ENCODE results near the gene LPCAT2. TPM values are rescaled to one million over a fixed set of nuclear protein-coding genes. Genes with fewer than 3 reads are reported as not detected.

The LPCAT2 gene
- polyA plus RNA-seq, 3 donors = 28.5 to 49.7 (median 47.1) TPM

GRCh38 chr16:55505333-55506015 lies 3.4 kb upstream of the LPCAT2 start:
- no peak for TF ChIP-seq CTCF (IDR thresholded peaks at IDR 0.05)
- Mint-ChIP-seq H3K4me3 (no peak overlapping the region), H3K27me3 (ENCODE audit: low read depth in 3 of 3) (peaks cover 0 to 4% (median 1%) of the 10 kb centered on the region in 3 donors), H3K4me1 (peaks cover 36% of the 10 kb centered on the region), H3K9me3 (peaks cover 0 to 3% (median 0%) of the 10 kb centered on the region in 7 donors), H3K27ac (peak overlapping the region in 1 of 7 donors; percentile 55), H3K36me3 (no peaks in the 10 kb centered on the region)
- intact Hi-C loops (cut with micrococcal nuclease) = no loop called here
- no peaks in the 10 kb centered on the region for H3K36me3 ChIP-seq (replicated peaks in 1 of 2; ENCODE audit: control insufficient read depth in 1 of 2, insufficient read depth in 2 of 2, low read length in 2 of 2)
- 96% methylated on average over 10 of the region's 10 CpGs for WGBS (ENCODE audit: insufficient coverage)
- H4K20me1 ChIP-seq (ENCODE audit: insufficient read depth, low read length) = peaks cover under 1% of the 10 kb centered on the region
- no peak overlapping the region for H3K4me2 ChIP-seq (replicated peaks; ENCODE audit: extremely low read depth, low read length, poor library complexity, severe bottlenecking)
- no peak for DNase-seq
- no peaks in the 10 kb centered on the region for H3K9me3 ChIP-seq (replicated peaks in 1 of 2; ENCODE audit: control insufficient read depth in 1 of 2, insufficient read depth in 1 of 2, low read length in 2 of 2)
- H3K9ac ChIP-seq (ENCODE audit: insufficient read depth, low read length, poor library complexity, severe bottlenecking) = no peak overlapping the region
- no peak overlapping the region for H2AFZ ChIP-seq (ENCODE audit: insufficient read depth, low read depth, low read length, poor library complexity, severe bottlenecking)
- no peak overlapping the region for H3K27ac ChIP-seq (ENCODE audit: low read depth in 1 of 2, low read length in 2 of 2)
- no peaks in the 10 kb centered on the region for H3K27me3 ChIP-seq (ENCODE audit: control insufficient read depth in 2 of 2, insufficient read depth in 2 of 2, low read length in 2 of 2)
- H3K4me3 ChIP-seq (replicated peaks in 1 of 3; ENCODE audit: low read depth in 2 of 3, low read length in 3 of 3) = no peak overlapping the region
- peaks cover 14% of the 10 kb centered on the region for H3K79me2 ChIP-seq (ENCODE audit: insufficient read depth, low read length)
- peaks cover 26 to 32% of the 10 kb centered on the region in 2 donors for H3K4me1 ChIP-seq (ENCODE audit: control insufficient read depth in 1 of 2, insufficient read depth in 2 of 2, low read length in 2 of 2)

DNA sequence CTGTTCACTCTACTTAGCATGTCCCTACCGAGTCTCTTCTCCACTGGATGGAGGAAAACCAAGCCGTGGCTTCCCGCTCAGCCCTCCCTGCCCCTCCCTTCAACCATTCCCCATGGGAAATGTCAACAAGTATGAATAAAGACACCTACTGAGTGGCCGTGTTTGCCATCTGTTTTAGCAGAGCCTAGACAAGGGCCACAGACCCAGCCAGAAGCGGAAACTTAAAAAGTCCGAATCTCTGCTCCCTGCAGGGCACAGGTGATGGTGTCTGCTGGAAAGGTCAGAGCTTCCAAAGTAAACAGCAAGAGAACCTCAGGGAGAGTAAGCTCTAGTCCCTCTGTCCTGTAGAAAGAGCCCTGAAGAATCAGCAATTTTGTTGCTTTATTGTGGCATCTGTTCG lies 2.8 kb upstream of the LPCAT2 start:
- H3K27me3 Mint-ChIP-seq (ENCODE audit: low read depth in 3 of 3) = peaks cover 0 to 4% (median 1%) of the 10 kb centered on the region in 3 donors
- peaks cover 22 to 32% of the 10 kb centered on the region in 2 donors for H3K4me1 ChIP-seq (ENCODE audit: control insufficient read depth in 1 of 2, insufficient read depth in 2 of 2, low read length in 2 of 2)
- intact Hi-C loops (cut with micrococcal nuclease) = no loop called here

More for the DNA sequence above, 2.8 kb upstream of the LPCAT2 start:
- Histone ChIP-seq H4K20me1 (ENCODE audit: insufficient read depth, low read length) (peaks cover 6% of the 10 kb centered on the region), H3K4me3 (replicated peaks in 1 of 3; ENCODE audit: low read depth in 2 of 3, low read length in 3 of 3) (no peak overlapping the region), H3K27ac (ENCODE audit: low read depth in 1 of 2, low read length in 2 of 2) (no peak overlapping the region), H3K79me2 (ENCODE audit: insufficient read depth, low read length) (peaks cover 20% of the 10 kb centered on the region), H3K9me3 (replicated peaks in 1 of 2; ENCODE audit: control insufficient read depth in 1 of 2, insufficient read depth in 1 of 2, low read length in 2 of 2) (no peaks in the 10 kb centered on the region), H3K27me3 (ENCODE audit: control insufficient read depth in 2 of 2, insufficient read depth in 2 of 2, low read length in 2 of 2) (no peaks in the 10 kb centered on the region), H3K9ac (ENCODE audit: insufficient read depth, low read length, poor library complexity, severe bottlenecking) (no peak overlapping the region), H3K36me3 (replicated peaks in 1 of 2; ENCODE audit: control insufficient read depth in 1 of 2, insufficient read depth in 2 of 2, low read length in 2 of 2) (no peaks in the 10 kb centered on the region), H3K4me2 (replicated peaks; ENCODE audit: extremely low read depth, low read length, poor library complexity, severe bottlenecking) (no peak overlapping the region), H2AFZ (ENCODE audit: insufficient read depth, low read depth, low read length, poor library complexity, severe bottlenecking) (no peak overlapping the region)
- peaks cover 36% of the 10 kb centered on the region for H3K4me1 Mint-ChIP-seq
- H3K4me3 Mint-ChIP-seq = no peak overlapping the region
- H3K9me3 Mint-ChIP-seq = peaks cover 0 to 3% (median 0%) of the 10 kb centered on the region in 7 donors
- WGBS (ENCODE audit: insufficient coverage) = 100% methylated on average over 4 of the region's 7 CpGs
- no peak for TF ChIP-seq CTCF (IDR thresholded peaks at IDR 0.05)
- no peak for DNase-seq
- H3K36me3 Mint-ChIP-seq = no peaks in the 10 kb centered on the region
- H3K27ac Mint-ChIP-seq = peak overlapping the region in 1 of 7 donors; percentile 18
